PC-9 (cell line): ENCODE measurements around the gene KRT6B.

Source experiments
- EZH2 ChIP-seq: fragments of 200-600 bp; sonication (generic); IDR thresholded peaks from 2 replicates; pipeline ENCODE4 v1.8.0; 2017; ENCODE audit warnings: antibody characterized with exemption, low read depth
- TF ChIP-seq, protein P1 (sequence below): fragments of 200-600 bp; sonication (generic); conservative IDR thresholded peaks from 2 replicates; pipeline ENCODE4 v1.6.1; 2017; ENCODE audit warnings: mixed run types, antibody characterized with exemption, mild to moderate bottlenecking, moderate library complexity

DNA sequence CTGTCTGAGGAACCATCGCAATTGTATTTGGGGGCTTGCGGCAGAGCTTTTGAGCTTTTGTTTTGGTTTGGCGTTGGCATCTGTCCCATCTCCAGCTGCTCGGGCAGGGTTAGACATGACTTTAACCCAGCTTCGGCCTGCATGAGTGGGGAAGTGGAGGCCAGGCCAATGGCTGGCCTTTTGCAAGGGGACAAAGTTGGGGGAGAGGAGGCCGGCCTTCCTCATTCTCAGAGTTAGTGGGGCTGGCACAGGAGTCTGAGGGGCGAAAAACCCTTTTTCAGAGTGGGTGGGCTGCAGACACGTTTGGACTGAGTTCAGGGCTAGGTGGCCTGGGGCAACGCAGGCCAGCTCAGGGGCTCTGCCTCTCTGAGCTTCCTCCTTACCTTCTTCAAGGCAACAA, 51.0 kb downstream of the KRT6B start:
- TF ChIP-seq, protein P1, sequence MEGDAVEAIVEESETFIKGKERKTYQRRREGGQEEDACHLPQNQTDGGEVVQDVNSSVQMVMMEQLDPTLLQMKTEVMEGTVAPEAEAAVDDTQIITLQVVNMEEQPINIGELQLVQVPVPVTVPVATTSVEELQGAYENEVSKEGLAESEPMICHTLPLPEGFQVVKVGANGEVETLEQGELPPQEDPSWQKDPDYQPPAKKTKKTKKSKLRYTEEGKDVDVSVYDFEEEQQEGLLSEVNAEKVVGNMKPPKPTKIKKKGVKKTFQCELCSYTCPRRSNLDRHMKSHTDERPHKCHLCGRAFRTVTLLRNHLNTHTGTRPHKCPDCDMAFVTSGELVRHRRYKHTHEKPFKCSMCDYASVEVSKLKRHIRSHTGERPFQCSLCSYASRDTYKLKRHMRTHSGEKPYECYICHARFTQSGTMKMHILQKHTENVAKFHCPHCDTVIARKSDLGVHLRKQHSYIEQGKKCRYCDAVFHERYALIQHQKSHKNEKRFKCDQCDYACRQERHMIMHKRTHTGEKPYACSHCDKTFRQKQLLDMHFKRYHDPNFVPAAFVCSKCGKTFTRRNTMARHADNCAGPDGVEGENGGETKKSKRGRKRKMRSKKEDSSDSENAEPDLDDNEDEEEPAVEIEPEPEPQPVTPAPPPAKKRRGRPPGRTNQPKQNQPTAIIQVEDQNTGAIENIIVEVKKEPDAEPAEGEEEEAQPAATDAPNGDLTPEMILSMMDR, result no peak
- TF ChIP-seq EZH2, result no peak
